ENCODE measurements around the gene SGMS1. TPM values are rescaled to one million over a fixed set of nuclear protein-coding genes. Genes with fewer than 3 reads are reported as not detected.
"Not testable (repeated sequence)": the region's sequence is repeated elsewhere in the genome, so short reads cannot be mapped to it uniquely, and the experiment has no call there.

SGMS1 gene
- total RNA-seq, 1 donor from 2014 or later, result 93.8 TPM

DNA sequence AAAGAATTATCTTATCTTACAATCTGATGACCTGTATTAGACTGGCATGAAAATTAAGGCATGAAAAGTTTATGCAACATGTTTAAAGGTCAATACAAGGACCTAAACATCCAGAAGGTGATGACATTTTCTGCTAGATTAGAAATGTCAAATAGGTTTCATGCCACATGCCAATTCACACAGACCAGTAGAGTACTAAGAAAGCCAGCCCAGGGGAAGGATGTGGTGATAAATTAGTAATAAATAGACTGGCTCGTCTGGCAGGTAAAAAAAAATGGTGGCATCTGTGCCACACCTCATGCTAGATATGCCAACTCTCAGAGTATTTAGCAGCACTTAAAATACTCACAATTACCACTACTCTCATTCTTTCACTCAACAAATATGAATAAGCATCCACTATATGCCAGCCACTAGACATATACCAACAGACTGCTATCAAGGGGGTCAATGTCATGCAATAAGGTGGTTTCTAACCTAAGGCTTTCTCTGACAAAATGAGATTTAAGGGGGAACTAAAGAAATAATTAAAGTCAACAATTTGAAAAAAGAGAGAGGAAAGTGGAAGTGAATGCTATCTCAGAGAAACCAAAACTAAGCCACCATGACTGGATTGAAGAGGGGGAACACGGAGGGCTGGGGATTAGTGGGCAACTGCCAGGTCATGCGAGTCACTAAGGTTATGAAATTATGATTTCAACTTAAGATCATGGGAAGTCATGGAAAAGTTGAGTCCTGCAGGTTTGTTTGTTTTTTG, 83.5 kb downstream of the SGMS1 start:
- no peak overlapping the region for H3K27ac ChIP-seq
- H3K4me3 ChIP-seq, result no peak overlapping the region
- intact Hi-C loops (cut with DNase I), result no loop called here
- TF ChIP-seq, protein P1, sequence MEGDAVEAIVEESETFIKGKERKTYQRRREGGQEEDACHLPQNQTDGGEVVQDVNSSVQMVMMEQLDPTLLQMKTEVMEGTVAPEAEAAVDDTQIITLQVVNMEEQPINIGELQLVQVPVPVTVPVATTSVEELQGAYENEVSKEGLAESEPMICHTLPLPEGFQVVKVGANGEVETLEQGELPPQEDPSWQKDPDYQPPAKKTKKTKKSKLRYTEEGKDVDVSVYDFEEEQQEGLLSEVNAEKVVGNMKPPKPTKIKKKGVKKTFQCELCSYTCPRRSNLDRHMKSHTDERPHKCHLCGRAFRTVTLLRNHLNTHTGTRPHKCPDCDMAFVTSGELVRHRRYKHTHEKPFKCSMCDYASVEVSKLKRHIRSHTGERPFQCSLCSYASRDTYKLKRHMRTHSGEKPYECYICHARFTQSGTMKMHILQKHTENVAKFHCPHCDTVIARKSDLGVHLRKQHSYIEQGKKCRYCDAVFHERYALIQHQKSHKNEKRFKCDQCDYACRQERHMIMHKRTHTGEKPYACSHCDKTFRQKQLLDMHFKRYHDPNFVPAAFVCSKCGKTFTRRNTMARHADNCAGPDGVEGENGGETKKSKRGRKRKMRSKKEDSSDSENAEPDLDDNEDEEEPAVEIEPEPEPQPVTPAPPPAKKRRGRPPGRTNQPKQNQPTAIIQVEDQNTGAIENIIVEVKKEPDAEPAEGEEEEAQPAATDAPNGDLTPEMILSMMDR (IDR thresholded peaks at IDR 0.05), result no peak
- TF ChIP-seq POLR2A (IDR thresholded peaks at IDR 0.05) (no peak), POLR2AphosphoS5 (IDR thresholded peaks at IDR 0.05; ENCODE audit: insufficient read depth in 1 of 2, low read depth in 1 of 2) (no peak)
- peaks cover 9% of the 10 kb centered on the region for H3K4me1 ChIP-seq
- no peaks in the 10 kb centered on the region for H3K36me3 ChIP-seq
- no peak for DNase-seq (ENCODE audit: extremely low spot score in 2 of 2)
- no peaks in the 10 kb centered on the region for H3K27me3 ChIP-seq
- no peaks in the 10 kb centered on the region for H3K9me3 ChIP-seq

DNA sequence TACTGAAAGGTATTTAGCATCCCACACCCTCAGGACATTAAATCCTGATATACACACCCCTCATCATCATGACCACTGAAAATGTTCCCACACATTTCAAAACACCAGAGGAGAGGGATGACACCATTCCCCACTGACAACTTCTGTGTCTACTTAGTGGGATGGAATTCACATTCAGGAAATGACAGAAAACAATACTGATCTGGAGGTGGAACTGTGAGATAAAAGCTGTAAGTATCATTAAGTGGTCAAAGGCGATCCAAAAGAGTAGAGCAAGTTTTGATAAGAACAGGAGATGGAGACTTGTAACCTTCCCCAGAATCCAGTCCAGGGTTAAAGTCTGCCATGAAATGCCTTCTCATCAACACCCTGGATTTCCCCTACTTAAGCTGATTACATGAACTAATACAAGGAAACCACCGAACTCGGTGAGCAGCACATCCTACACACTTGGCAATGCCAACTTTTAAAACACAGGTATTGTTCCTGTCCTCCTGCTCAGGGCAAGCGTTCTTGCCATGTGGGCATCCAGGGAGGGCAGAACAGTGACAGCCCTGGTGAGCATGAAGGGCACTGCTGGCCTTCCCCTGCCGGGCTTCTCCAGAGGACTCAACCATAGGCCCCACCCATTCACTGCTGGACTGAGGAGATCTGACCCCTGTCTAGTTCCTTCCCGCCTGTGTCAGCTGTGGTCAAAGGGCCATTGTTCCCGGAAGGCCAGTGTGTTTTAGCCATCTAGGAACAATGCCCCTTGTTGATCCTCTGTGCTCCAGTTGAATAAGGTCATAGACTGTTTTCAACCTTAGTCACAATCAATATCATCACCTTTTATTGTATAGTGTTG, 85.0 kb downstream of the SGMS1 start:
- H3K4me1 ChIP-seq, result peaks cover 9% of the 10 kb centered on the region
- H3K27ac ChIP-seq, result no peak overlapping the region
- intact Hi-C loops (cut with DNase I), result no loop called here
- H3K9me3 ChIP-seq, result no peaks in the 10 kb centered on the region
- no peaks in the 10 kb centered on the region for H3K36me3 ChIP-seq
- no peak for TF ChIP-seq POLR2AphosphoS5 (IDR thresholded peaks at IDR 0.05; ENCODE audit: insufficient read depth in 1 of 2, low read depth in 1 of 2)
- TF ChIP-seq POLR2A (IDR thresholded peaks at IDR 0.05), result no peak
- TF ChIP-seq, protein P1 (IDR thresholded peaks at IDR 0.05), result no peak
- no peaks in the 10 kb centered on the region for H3K27me3 ChIP-seq
- H3K4me3 ChIP-seq, result no peak overlapping the region
- DNase-seq (ENCODE audit: extremely low spot score in 2 of 2), result no peak

DNA sequence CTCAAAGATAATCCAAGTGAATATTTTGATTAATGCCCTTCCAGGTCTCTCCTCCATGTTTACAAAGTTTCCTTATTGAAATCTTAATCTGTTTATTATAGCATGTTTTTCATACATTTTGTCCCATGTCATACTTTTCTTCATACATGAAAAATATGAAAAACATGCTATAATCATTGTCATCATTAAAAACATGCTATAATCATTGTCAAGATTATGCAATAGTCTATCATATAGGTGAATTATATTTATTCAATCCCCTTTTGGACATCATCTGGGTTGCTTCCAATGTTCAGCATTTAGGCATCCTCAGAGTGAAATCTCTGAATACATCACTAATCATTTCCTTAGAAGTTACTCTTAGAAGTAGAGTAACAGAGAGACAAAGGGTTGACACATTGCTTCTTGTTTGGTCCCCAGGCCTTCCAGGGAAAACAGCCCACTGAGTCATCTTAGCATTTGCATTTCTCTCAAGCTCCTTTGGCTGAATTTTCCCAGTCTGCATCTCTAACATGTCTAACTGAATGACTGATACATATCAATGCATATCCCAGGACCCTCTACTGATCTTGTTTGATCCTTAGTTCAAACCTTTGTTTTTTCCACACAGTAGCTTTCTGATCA, 87.0 kb downstream of the SGMS1 start:
- TF ChIP-seq POLR2A (IDR thresholded peaks at IDR 0.05) (no peak), POLR2AphosphoS5 (IDR thresholded peaks at IDR 0.05; ENCODE audit: insufficient read depth in 1 of 2, low read depth in 1 of 2) (no peak)
- TF ChIP-seq, protein P1 (IDR thresholded peaks at IDR 0.05), result no peak
- Histone ChIP-seq H3K4me1 (peaks cover 9% of the 10 kb centered on the region), H3K27me3 (no peaks in the 10 kb centered on the region), H3K4me3 (no peak overlapping the region), H3K9me3 (no peaks in the 10 kb centered on the region), H3K36me3 (no peaks in the 10 kb centered on the region), H3K27ac (no peak overlapping the region)
- intact Hi-C loops (cut with DNase I), result no loop called here
- no peak for DNase-seq (ENCODE audit: extremely low spot score in 2 of 2)

DNA sequence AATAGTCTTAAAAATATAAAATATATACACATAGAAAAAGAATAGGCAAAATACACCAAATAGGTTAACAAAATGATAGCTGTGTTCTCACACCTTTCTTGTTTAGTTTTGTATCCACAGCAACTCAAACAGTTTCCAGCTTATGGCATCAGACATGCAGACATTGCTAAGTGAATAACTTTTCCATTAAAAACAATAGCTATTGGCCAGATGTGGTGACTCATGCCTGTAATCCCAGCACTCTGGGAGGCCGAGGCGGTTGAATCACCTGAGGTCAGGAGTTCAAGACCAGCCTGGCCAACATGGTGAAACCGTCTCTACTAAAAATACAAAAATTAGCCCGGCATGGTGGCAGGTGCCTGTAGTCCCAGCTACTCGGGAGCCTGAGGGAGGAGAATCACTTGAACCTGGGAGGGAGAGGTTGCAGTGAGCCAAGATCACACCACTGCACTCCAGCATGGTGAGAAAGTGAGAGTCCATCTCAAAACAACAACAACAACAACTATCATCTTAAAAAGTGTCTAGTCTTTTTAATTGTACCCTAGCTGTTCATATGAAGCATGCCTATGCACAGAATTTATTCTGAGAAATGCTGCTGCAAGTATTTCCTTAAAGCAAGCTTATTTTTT, 88.9 kb downstream of the SGMS1 start:
- DNase-seq (ENCODE audit: extremely low spot score in 2 of 2); H3K4me1 ChIP-seq; H3K27ac ChIP-seq; H3K4me3 ChIP-seq; H3K27me3 ChIP-seq; intact Hi-C loops (cut with DNase I); H3K9me3 ChIP-seq; H3K36me3 ChIP-seq: not testable (repeated sequence)

- Histone ChIP-seq H3K27ac (no peak overlapping the region), H3K9me3 (no peaks in the 10 kb centered on the region), H3K4me1 (no peaks in the 10 kb centered on the region), H3K4me3 (no peak overlapping the region), H3K36me3 (no peaks in the 10 kb centered on the region), H3K27me3 (no peaks in the 10 kb centered on the region)
- intact Hi-C loops (cut with DNase I), result no loop called here
- TF ChIP-seq, protein P1 (IDR thresholded peaks at IDR 0.05), result no peak
- no peak for TF ChIP-seq POLR2A (IDR thresholded peaks at IDR 0.05)
- no peak for TF ChIP-seq POLR2AphosphoS5 (IDR thresholded peaks at IDR 0.05; ENCODE audit: insufficient read depth in 1 of 2, low read depth in 1 of 2)
- DNase-seq (ENCODE audit: extremely low spot score in 2 of 2), result no peak
Observed at GRCh38 chr10:50533296-50533695, 90.5 kb downstream of the SGMS1 start.

All from vagina (tissue), 2 donors.